NCI-H1092 treated with DMSO at 0.1 percent for 48 hours (cell line): ENCODE data around the gene DOLPP1.
"Not testable (repeated sequence)": the region's sequence is repeated elsewhere in the genome, so short reads cannot be mapped to it uniquely, and the experiment has no call there.

Experiments used
- DNase-seq: peaks from one replicate; lab custom pipeline; 2025; lab: John Stamatoyannopoulos, UW

The DOLPP1 gene, protein sequence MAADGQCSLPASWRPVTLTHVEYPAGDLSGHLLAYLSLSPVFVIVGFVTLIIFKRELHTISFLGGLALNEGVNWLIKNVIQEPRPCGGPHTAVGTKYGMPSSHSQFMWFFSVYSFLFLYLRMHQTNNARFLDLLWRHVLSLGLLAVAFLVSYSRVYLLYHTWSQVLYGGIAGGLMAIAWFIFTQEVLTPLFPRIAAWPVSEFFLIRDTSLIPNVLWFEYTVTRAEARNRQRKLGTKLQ

DNA sequence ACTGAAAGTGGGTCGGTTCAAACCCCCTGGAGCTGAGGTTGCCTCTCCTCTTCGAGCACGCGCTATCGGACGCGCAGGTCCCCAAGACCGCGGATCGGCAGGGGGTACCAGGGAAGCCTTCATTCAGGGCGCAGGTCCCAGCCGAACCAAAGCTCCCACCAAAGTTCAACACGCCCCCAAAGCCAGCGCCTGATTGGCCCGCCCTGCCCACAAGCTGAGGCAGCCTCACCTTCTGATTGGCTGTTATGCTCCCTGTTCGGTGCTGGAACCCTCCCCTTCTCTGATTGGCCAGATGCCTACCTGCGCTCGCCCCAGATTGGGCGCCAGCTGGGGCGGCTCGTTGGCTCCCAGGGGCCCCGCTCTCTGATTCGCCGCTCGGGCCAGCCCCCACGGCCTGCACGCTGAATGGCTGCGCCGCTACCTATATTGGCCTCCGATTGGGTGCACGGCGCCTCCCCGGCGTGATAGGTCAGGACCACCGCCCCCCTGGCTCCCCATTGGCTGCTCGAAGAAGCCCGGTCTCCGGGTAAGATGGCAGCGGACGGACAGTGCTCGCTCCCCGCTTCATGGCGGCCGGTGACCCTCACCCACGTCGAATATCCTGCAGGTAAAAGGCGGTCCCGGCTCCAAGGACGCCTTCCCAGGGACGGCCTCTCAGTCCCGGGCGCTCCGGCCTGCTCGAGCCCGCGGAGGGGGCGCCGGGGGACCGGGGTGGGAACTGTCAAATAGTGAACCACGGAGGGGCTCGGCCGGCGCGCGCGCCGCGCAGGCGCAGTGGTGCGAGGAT, at the start of gene DOLPP1:
Gene DOLPP1 (plus strand): TSS at position 511 of the 787 bp plus-strand sequence. CDS start 21 bp downstream, at position 532.
- DNase-seq: peak; percentile 99

DNA sequence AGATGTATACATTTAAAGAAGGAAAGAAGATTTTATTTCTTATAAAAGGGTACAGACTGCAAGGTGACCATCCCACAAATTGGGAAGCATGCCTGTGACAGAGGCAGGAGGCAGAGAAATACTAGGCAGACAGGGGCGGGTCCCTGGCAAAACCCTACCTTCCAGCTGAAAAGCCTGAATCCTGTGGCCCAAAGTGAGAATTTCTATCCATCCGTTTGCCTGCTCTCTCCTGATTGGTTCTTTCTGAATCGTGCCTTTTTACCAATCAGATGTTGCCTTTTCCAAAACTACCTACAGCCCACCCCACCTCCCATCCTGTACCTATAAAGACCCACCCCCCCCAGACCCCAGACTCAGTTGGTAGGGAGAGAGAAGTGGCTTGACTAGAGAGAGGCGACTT, 49.4 kb upstream of the DOLPP1 start:
- no peak for DNase-seq

DNA sequence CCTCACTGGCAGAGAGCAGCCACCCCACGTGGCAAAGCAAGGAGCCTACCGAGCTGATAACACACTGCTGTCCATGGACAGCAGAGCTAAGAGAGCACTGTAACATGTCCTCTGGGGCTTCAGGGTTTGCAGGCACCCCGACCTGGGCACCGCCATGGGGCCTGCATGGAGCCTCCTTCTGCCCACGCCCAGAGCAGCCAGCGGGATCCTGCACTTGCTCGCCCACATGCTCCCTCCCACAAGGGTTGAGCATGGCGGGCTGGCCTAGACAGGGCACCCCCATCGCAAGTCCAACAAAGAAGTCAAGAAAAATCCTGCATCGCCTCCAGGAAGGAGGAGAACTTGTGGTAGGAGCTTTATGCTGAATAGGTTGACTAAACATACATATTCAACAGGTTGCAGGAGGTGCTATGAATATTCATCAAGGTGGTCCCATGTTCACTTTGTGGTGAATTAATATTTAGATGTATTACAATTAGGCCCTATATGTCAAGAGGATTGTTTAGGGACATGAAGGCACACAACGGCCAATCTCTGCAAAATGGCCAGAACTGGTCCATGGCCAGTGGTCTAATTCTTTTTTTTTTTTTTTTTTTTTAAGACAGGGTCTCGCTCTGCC, 48.3 kb upstream of the DOLPP1 start:
- no peak for DNase-seq

DNA sequence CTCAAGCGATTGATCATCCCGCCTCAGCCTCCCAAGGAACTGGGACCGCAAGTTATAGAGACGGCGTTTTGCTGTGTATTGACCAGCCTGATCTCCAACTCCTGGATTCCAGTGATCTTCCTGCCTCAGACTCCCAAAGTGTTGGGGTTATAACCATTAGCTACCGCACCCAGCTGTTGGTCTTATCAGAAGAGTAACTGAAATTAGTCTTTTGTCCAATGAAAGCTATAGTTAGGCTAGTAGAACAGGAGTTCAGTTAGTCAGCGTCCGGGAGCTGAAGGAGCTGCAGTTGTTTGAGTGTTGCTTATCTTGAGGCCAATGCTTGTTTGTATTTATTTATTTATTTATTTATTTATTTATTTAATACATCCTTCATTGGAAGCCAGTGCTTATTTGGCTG, 47.7 kb upstream of the DOLPP1 start:
- DNase-seq: no peak

DNA sequence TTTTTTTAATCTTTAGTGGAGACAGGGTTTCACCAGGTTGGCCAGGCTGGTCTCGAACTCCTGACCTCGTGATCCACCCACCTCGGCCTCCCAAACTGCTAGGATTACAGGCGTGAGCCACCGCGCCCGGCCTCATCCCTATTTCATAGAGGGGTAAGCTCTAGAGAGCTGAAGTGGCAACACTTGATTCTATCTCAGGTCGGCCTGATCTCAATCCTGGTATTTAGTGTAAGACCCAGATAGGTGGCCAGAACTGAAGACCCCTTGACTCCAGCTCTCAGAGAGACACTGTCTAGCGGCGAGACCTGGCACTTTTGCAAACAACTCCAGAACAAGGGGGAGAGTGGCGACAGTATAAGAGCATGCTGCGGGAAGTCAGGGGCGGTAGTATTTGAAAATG, 45.1 kb upstream of the DOLPP1 start:
- not testable (repeated sequence) for DNase-seq

DNA sequence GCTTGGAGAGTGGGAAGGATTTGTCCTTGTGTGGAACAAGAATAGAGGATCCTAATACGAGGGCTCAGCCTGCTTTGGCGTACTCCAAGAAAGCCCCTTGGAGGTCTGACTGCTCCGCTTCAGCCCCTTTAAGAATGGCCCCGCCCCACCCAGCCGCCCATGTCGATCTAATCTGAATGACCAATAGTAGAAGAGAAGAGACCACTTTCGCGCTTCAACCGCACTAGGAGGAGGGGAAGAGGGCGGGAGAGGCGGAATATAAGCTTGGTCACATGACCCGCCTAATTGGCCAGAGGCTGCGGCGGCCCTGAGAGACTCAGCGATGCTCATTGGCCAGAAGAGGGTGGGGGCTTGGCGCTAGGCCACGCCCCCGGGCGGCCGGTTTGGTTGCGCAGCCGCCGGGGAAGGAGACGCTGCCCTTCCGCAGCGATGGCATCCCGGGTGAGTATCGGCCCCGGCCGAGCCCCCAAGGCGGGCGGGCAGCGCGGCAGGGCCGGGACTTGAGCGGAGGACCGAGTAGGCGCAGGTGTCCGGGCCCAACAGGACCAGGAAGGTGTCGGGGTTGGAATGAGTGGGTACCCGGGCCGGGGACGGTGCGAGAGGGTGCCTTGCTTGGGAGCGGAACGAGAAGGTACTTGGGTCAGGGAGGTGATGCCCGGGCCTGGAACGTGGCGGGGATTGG, 44.5 kb upstream of the DOLPP1 start, which contains the start of gene MIGA2:
Gene MIGA2 (plus strand): TSS at position 386 of the 682 bp plus-strand sequence. CDS start 3,969 bp downstream, outside the sequence.
- peak; percentile 99 for DNase-seq

DNA sequence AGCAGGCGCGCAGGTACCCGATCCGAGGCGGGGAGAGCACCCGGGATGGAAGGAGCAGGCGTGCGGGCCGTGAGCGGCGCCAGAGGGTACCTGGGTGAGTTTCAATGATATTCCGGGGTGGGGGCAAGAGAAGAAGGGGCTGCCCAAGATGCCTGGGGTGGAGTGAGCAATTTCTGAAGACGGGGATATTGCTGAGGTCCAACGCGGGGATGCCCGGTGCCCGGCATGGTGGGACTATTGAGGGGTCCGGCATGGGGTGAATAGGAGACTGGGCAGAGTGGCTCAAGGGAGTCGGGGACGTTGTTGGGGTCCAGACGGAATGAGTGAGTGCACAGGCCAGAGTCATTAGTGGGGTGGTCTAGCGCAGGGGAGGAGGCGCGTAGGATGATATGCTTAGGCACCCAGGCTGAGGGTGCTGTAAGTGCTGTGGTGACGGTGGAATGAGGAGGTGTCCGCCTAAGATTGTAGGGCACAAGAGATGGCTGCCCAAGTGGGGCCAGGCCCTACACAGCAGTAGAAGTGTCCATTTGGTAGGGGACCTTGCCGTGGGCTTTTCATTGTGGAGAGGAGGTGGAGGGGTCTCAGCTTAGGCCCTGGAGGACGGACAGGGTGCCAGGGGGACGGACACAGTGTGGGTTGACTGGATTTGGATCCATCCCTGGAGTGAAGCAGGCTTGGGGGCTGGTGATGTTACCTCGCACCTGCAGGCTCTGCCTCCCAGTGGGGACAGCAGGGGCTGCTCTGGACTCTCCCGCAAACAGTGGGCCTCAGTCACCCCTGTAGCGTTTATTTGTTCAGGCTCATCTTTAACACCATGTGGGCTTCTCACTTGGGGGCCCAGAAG, 43.8 kb upstream of the DOLPP1 start:
- DNase-seq: no peak

DNA sequence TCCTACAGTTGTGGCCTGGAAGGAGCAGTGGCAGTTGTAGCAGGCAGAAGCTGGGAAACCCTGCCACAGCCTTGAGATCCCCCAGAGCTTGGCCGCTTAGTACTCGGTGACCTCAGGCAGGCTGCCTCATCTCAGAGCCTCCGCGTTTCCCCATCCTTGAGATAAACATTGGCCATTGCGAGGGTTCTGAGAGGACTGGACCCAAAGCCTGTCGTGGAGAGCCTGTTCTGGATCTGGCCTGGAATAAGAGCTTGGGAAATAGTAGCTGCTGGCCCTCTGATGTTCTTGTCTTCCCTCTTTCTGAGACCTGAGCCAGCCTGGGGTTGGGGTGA, 43.2 kb upstream of the DOLPP1 start:
- no peak for DNase-seq

DNA sequence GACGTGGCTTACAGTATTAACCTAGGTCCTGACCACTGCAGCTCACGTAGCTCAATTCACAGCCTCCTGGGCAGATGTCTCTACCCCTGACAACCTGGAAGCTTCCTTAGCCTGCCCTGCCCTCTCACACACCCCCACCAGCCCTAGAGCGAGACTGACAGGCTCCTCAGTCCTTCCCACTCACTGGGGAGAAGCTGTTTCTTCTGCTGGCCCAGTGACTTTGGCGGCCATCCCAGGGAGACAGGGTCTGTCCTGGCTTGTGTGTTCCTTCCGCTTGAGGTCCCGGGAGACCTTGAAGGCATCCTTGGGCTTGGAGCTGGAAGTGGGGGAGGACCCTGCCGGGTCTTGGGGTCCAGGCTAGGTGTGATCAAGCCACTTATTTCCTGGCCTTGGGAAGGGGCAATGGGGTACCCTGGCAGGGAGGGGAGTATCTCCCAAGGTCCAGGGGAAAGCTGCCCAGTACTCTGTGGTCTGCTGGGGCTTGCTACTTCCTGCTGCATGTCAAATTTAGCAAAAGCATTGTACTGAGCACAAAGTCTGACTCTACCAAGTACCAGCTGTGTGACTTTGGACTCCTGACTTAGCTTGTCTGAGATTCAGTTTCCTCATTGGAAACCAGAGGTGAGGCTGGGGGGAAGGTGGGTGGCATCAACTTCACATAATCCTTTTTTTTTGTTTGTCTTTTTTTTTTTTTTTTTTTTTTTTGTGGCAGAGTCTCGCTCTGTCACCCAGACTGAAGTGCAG, 42.6 kb upstream of the DOLPP1 start:
- no peak for DNase-seq

DNA sequence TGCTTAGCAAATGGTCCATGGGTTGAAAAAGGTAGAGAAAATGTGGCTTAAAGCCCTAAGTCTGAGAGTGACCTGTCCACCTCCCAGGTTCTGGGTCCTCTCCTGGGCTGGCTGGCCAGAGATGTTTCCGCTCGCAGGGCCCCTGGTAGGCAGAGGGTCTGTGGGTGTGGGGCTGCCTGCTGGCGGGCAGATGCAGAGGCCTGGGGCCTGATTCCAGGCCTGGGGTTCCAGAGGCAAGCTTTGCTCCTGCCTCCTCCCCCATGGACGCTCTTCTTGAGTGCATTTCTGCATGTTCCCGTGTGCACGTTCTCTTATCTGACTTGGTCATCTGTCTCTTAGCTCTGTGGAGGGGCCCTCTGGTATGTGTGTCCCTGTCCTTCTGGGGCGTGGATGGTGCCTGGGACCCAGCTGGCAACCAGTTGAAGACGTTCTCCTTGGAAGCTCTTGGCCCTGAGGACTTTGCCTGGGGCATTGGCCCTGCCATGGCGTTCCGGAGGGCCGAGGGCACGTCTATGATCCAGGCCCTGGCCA, 40.7 kb upstream of the DOLPP1 start:
- DNase-seq: no peak

DNA sequence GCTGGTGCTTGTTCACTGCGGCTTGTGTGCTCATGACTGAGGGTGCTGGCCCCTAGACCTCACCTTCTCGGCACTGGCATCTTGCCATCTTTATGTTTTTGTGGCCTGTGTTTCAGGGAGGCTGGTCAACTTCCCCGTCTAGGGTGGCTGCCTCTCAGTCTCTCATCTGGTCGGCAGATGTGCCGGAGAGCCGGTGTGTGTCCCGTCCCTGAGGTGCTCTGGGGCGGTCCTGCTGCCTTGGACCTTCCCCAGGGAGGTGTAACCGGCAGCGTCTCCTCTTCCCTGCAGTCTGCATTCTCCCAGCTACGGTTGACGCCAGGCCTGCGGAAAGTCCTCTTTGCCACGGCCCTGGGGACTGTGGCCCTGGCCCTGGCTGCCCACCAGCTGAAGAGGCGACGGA, 38.9 kb upstream of the DOLPP1 start:
- DNase-seq: no peak

DNA sequence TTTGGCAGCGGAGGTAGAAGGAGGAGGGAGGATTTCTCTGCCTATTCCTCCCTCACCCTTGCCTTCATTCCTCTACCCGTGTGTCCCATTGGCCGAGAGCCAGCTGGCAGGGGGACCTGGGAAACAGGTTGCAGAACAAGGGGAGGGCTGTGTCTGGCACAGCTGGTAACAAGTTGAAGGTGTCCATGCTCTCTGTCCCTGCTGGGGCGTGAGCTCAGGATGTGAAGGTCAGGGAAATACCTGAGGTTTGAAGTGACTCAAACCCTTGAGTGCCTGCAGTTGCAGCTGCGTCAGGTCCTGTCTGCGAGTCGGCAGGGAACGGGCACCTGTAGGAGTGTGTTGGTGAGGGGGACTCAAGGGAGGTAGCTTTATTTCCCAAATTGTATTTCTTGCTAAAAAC, 28.3 kb upstream of the DOLPP1 start:
- no peak for DNase-seq

DNA sequence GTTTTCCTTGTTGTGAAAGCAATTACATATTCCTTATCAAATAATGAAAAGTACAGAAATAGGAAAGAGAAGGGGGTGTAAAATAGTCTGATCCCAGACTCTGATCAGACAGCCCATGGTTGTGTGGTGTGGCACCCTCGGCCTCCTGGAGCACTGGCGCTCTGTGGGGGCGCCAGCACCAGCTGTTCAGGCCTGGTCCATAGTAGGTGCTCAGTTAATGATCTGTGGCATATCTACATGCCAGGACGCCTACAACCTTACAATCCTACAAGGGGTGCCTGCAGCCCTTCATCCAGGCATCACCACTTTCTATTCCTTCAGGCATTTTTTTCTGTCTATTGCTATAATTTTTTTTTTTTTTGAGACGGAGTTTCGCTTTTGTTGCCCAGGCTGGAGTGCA, 27.9 kb upstream of the DOLPP1 start:
- no peak for DNase-seq

DNA sequence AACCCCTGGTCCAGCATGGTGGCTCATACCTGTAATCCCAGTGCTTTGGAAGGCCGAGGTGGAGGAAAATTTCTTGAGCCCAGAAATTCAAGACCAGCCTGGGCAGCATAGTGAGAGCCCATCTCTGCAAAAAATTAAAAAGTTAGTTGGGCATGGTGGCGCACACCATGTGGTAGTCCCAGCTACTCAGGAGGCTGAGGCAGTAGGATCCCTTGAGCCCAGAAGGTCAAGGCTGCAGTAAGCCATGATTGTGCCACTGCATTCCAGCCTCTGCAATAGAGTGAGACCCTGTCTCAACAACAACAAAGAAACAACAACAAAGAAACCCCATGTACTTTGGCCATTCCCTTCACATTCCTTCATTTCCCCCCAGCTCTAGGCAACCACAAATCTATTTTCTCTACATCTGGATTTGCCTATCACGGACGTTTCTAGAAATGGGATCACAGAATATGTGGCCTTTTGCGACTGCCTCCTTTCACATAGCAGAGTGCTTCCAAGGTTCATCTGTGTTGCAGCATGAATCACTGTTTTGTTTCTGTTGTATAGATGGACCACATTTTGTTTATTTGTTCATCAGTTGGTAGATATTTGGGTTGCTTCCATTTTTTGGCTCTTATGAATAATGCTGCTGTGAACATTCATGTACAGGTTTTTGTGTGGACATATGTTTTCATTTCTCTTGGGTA, 26.6 kb upstream of the DOLPP1 start:
- no peak for DNase-seq

DNA sequence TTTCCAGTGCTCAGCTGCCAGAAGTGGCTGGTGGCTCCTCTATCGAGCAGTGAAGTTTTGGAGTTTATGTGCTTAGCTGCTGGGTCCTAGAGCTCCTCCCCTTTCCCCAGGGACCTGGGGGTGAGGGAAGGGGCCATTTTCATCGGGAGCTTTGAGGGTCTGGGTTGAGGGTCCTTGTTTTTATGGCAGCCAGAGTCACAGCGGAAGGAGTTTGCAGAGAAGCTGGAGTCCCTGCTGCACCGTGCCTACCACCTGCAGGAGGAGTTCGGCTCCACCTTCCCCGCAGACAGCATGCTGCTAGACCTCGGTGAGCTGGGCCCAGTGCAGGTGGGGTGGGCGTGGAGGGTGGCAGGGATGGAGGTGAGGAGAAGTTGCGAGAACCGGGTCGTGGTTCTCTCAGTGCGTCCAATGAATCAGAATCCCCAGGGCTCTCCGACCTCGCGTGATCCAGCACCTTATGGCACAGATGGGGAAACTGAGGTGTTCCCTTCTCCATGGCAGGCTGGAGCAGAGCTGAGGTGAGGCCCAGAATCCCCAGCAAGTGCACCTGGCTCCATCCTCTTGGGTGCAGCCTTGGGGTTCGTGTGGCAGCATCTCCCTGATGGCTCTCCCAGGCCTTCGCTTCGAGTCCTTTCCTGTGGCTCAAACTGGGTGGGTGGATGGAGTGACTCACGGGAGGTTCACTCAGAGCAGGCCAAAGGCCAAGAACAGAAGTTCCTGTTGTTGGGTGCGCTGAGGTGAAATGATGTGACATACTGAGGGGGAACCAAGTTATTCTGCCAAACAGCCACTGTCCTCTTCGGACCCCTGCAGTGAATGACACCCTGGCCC, 21.7 kb upstream of the DOLPP1 start:
- DNase-seq: no peak

DNA sequence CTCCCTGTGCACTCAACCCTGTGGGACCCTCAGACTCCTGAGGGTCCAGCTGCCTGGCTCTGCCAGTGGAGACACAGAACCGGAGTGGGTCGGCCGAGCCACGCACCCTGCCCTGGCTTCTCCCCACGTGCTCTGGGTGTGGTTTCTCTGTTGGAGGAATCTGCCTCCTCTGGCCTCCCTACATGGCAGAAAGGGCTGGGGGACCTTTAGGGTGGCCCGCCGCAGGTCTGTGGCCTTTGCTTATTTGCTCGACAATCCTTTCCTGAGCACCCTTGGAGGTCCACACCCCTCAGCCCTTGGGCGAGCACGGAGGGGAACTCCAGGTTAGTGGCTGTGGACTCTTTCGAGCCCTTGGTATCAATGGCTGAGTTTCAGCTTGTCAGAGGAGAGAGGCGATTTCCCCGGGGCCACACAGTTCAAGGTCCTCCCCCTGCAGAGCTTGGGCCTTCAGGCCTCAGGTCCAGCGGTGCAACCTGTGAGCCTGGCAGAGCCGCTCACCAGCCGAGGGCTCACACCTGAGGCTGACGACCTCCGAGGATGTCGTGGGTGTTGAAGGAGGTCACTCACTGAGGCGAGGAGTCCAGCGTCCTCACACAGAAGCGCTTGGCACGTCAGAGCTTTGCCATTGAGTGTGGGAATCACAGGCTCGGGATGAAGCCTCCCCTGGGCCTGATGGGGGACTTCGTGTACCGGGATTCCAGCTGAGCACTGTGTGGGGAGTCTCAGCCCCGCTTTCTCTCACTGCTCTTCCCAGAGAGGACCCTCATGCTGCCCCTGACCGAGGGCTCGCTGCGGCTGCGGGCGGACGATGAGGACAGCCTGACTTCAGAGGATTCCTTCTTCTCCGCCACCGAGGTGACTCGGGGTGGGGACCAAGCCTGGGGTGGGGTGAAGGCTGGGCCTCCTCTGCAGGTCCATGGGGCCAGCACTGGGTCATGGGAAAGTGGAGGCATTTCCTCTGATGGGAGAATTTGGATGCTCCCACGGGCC, 20.8 kb upstream of the DOLPP1 start:
- no peak for DNase-seq

DNA sequence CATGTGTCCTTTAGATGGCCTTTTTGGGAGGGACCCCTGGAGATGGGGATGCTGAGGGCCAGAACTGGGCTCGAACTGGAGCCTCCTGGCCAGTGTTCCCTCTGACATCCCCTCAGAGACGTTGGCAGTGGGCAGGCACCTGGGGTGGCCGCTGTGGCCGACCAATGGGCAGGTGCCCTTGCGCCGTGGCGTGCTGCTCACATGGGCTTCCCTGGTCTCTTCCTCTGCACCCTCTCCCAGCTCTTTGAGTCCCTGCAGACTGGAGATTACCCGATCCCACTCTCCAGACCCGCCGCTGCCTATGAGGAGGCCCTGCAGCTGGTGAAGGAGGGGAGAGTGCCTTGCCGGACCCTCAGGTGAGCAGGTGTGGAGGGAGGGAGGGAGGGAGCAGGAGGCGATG, 19.9 kb upstream of the DOLPP1 start:
- DNase-seq: no peak

DNA sequence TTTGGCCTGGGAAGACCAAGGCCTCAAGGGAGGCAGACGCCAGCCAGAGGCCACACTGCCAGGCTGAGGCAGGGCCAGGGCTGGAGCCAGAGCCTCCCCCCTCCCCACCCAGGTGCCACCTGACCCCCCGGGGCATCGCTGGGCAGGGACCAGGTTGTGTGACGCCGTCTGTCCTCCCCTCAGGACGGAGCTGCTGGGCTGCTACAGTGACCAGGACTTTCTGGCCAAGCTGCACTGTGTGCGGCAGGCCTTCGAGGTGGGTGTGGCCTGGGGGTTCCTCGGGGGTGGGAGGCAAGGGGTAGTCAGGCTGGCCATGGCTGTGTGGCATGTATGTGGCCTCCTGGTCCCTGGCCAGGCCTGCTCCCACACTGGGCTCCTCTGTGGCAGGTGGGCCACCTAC, 17.9 kb upstream of the DOLPP1 start:
- no peak for DNase-seq
